ENCODE data around the gene STK32C.
"Not testable (repeated sequence)": the region's sequence is repeated elsewhere in the genome, so short reads cannot be mapped to it uniquely, and the experiment has no call there.

STK32C gene

GRCh38 chr10:132299371-132300336 is 8.1 kb downstream of the STK32C start:
- DNase-seq = no peak

GRCh38 chr10:132298038-132298881 is 9.5 kb downstream of the STK32C start:
- no peak for DNase-seq

GRCh38 chr10:132297526-132297925 is 10.2 kb downstream of the STK32C start:
- DNase-seq = no peak

DNA sequence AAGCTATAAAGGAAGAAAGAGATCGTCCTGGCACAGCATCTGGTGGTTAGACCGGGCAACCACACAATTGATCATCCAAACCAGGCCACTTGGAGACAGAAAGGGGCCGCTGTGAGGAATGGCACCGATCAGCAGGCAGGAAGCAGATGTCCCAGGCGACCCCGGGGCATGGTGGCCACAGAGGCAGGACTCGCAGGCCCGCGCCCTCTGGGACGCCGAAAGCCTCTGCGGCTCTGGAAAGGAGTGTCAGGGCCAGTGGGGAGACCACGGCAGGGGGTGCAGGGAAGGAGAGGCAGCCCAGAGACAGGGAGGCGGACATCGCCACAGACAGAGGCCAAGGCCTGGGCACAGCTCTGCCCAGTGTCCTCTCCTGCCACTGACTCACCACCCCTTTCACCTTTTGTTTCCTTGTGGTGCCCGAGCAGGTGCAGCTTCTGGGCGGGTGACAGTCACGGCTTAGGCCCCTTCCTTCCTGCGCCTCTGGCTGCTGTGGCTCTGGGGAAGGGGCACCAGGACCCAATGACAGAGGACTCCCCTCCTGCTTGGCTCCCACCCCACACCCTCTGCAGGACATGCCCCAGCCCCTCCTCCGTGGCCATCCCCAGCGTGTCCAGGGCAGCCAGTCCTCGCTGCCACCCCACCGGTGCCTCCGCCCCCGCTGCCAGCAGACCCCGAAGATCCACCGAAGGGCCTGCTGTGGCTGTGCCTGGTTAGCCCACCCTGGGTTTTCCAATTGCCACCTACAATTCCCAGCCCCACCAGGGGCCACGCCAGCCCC is 10.9 kb downstream of the STK32C start:
- no peak for DNase-seq

DNA sequence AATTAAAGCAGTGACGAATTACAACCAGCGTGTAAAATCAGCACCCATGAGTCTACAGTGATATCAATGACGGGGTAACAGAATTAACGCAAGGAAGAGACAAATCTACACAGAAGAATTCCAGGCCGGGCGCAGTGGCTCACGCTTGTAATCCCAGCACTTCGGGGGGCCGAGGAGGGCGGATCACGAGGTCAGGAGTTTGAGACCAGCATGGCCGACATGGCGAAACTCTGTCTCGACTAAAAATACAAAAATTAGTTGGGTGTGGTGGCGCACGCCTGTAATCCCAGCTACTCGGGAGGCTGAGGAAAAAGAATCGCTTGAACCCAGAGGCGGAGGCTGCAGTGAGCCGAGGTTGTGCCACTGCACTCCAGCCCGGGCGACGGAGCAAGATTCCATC is 12.3 kb downstream of the STK32C start:
- DNase-seq = not testable (repeated sequence)

DNA sequence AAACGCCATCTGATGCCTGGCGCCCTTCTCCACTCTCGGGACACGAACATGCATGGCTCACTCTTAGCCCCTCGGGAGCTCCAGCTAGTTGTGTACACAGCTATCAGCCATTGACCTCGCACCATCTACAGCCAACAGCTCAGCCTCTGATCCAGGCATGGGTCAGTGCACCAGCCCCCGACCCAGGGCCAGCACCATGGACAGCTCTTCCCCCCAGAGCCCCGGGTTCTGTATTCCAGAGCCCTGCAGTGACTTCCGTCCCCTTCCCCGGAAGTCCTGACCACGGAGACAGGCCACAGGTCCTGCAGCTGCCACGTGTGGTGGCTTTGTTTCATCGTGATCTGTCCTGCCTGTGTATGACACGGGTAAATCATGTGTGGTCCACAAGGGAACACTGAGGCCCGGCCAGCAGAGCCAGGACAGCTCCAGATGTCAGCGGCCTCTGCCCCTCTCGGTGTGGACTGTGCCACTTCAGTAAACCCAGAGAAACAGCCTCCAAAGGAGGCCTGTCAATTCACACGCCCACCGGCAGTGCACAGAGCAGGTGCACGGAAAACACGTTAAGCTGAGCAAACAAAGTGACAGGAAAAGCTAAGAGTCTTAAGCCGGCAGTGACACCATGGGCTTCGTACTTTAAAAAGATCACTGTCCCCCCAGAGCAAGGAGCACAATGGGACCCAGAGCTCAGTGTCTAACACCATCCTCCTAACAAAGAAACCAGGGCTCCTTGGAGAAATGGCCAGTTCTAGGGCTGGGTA is 13.0 kb downstream of the STK32C start:
- DNase-seq = no peak

- DNase-seq = no peak
Observed at GRCh38 chr10:132293813-132294520, 13.8 kb downstream of the STK32C start.

GRCh38 chr10:132293201-132293812 is 14.4 kb downstream of the STK32C start:
- DNase-seq = no peak

- DNase-seq = no peak
Observed at GRCh38 chr10:132292287-132293200, 15.2 kb downstream of the STK32C start.

DNA sequence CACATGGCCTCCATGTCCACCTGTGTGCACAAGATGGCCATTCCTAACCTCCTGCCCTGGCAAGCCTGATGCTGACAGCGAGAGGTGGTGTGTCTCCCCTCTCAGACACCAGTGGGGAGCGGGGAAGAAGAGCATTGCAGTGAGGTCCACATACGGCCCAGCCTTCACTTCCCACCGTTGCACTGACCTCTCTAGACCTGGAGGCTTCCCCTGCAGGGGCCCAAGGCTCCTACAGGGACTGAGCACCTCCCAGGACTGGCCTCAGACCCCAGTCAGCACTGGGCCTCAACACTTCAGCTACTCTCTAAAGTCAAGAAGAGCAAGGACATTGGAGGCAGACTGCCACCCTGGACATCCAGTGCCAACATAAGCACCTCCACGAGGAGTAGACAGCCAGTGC is 15.9 kb downstream of the STK32C start:
- no peak for DNase-seq

DNA sequence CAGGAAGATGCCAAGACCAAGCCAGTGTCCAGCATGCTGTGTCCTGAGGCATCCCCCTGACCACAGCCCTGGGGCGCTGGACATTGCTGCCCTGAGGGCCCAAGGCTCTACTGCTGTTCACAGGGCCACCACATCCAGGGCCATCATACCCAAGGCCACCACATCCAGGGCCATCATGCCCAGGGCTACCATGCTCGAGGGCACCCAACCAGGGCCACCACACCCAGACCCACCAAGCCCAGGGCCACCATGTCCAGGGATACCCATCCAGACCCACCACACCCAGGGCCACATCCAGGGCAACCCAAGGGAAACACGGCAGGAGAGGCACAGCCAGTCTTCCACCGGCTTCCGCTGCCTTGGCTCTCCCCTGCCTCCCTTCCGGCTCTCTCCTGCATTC is 17.1 kb downstream of the STK32C start:
- no peak for DNase-seq

DNA sequence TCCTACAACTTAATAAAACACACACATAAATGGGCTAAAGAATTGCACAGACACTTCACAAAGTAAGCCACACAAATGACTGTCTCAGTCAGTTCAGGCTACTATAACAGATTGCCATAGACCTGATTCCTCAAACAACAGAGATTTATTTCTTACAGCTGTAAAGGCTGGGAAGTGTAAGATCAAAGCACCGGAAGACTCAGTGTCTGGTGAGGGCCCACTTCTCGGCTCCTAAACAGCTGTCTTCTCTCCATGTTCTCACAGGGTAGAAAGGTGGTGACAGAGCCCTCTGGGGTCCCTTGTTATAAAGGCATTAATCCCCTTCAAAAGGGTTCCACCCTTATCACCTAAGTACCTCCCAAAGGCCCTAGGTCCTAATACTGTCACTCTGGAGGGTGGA is 18.3 kb downstream of the STK32C start:
- DNase-seq = no peak

DNA sequence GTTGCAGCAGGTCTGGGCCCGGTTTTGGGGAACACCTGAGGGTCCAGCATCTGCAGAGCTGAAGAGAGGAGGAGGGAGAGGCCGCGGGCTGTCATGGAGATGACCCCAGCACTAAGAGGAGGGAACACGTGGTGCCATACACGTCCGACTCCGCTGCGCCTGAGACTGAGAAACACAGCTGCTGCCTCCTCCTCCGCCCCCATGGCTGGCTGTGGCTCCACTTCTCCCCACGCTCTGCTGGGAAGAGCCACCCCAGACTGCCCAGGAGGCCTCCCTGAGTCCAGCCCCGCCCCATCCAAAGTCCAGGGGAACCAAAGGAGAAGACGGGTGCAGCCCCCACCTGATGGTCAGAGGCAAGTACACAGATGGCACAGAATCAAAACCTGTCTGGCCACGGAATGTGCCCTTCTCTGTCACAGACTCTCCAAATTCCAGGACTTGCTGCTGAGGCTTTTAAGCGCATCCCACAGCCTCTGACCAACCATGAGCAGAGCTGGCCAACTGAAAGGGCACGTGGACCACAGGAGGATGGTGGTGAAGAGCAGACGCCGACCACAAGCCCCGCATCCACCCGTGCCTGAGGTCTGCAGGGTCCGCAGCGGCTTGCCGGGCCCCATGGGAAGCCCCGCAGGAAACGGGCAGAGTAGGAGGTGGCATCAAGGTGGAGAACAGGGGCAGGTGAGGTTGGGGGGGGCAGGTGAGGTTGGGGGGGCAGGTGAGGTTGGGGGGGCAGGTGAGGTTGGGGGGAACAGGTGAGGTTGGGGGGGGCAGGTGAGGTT is 24.0 kb downstream of the STK32C start:
- DNase-seq = no peak

- DNase-seq = no peak
Observed at GRCh38 chr10:132282667-132283603, 24.8 kb downstream of the STK32C start.

DNA sequence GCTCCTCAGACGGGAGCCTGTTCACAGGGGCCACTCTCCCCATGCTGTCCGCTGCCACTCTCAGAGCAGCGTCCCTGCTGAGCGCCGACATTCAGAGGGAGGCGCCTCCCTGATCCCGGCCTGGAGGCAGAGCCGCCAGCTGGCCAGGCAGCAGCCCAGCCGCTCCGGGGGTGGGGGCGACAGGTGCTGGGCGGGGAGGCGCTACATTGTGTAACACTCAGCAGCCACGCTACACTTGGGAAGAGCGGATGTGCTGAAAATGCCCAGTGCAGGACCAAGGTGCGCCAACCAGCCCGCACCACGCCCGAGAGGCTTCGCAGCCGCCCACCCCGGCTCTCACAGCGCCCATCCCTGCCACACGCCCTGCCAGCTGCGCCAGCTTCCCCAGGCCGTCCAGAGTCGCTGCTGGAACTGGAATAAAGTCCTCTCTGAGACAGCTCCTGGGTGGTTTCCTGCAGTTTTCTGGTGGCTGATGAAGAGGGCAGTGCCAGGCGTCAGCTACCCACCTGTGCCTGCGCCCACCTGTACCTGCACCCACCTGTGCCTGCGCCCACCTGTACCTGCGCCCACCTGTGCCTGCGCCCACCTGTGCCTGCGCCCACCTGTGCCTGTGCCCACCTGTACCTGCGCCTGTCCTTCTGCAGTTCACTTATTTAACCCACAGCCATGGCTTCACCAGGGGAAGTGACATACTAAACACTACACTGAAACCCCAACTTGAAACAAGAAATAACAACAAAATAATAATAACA is 25.7 kb downstream of the STK32C start:
- no peak for DNase-seq

GRCh38 chr10:132280646-132281074 is 27.1 kb downstream of the STK32C start:
- no peak for DNase-seq
